BLaER1 (cell line): ENCODE results near the gene SFMBT2.
A peak's percentile ranks its signal among the peaks of the same experiment; 100 is the strongest.
"Not testable (repeated sequence)": the region's sequence is repeated elsewhere in the genome, so short reads cannot be mapped to it uniquely, and the experiment has no call there.

Experiments used
- H3K27ac ChIP-seq: shearing (Covaris generic); formaldehyde crosslinking; 2 replicates; pipeline ENCODE4 v1.8.1; 2022
- H3K27me3 ChIP-seq: shearing (Covaris generic); formaldehyde crosslinking; 2 replicates; pipeline ENCODE4 v1.8.1; 2022
- H3K36me3 ChIP-seq: shearing (Covaris generic); formaldehyde crosslinking; 2 replicates; pipeline ENCODE4 v1.8.1; 2022
- H3K4me1 ChIP-seq: shearing (Covaris generic); formaldehyde crosslinking; 2 replicates; pipeline ENCODE4 v1.8.1; 2022
- H3K4me2 ChIP-seq: shearing (Covaris generic); formaldehyde crosslinking; 2 replicates; pipeline ENCODE4 v1.8.1; 2022
- H3K4me3 ChIP-seq: shearing (Covaris generic); formaldehyde crosslinking; 2 replicates; pipeline ENCODE4 v1.8.1; 2022
- H3K9ac ChIP-seq: shearing (Covaris generic); formaldehyde crosslinking; 2 replicates; pipeline ENCODE4 v1.8.1; 2022
- H3K9me3 ChIP-seq: shearing (Covaris generic); formaldehyde crosslinking; 2 replicates; pipeline ENCODE4 v1.8.1; 2022
- H4K20me1 ChIP-seq: shearing (Covaris generic); formaldehyde crosslinking; 2 replicates; pipeline ENCODE4 v1.8.1; 2022
- Cebpa-rat ChIP-seq: shearing (Covaris generic); IDR thresholded peaks from 2 replicates; pipeline ENCODE4 v1.8.1; 2022

Gene SFMBT2

DNA sequence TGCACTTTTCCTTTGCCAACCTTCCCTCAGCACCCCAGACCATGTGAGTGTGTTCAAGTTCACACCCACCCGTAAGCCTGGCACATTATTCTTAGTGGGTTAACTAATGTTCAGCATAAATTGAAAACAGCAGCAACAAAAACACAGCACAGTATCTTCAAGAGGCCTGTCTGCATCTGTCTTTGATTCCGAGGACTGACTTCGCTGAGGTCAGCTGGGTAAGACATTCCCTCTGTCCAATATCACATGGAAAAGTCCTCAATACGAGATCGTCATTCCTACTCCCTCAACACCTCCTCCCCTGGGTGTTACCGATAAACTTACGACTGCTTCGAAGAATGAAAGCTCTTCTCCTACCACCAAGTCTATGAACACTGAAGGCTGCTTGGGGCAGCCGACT, 218.8 kb downstream of the SFMBT2 start:
- H3K9ac ChIP-seq = no peak overlapping the region
- H4K20me1 ChIP-seq = no peaks in the 10 kb centered on the region; the same call in 1 of the 2 replicates
- H3K4me2 ChIP-seq = no peak overlapping the region
- H3K4me1 ChIP-seq = peaks cover 15% of the 10 kb centered on the region
- H3K36me3 ChIP-seq = peaks cover 98% of the 10 kb centered on the region
- H3K4me3 ChIP-seq = no peak overlapping the region
- no peaks in the 10 kb centered on the region for H3K27me3 ChIP-seq
- TF ChIP-seq Cebpa-rat = no peak
- H3K9me3 ChIP-seq = peaks cover 8% of the 10 kb centered on the region; the same call in 1 of the 2 replicates
- H3K27ac ChIP-seq = no peak overlapping the region

DNA sequence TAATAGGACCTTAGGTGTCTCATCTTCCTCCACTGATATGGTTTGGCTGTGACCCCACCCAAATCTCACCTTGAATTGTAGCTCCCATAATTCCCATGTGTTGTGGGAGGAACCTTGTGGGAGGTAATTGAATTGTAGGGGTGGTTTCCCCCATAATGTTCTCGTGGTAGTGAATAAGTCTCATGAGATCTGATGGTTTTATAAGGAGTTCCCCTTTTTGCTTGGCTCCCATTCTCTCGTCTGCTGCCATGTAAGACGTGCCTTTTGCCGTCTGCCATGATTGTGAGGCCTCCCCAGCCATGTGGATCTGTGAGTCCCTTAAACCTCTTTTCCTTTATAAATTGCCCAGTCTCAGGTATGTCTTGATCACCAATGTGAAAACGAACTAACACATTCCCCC, 220.1 kb downstream of the SFMBT2 start:
- Histone ChIP-seq H3K36me3 (peaks cover 93% of the 10 kb centered on the region), H3K4me1 (peaks cover 17% of the 10 kb centered on the region)
- not testable (repeated sequence) for H3K27ac ChIP-seq, H3K9ac ChIP-seq, H3K4me2 ChIP-seq, H4K20me1 ChIP-seq, H3K27me3 ChIP-seq, H3K9me3 ChIP-seq, H3K4me3 ChIP-seq

DNA sequence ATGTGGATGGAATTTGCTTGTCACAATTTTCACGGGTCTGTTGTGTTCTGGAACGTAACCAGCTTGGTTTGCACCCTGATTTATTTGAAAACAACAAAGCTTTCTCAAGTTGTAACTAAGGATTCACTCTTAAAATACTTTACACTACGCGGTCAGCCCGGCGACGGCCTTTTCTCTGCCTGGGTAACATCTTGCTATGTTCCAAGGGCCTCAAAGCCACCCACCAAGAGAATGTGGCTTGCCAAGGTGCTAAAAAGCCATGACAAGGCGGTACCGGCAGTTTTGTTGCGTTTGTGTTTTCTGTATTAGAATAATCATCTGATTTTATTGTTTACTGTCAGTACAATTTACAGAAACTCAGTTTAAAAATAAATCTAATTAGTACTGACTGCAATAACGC, 220.9 kb downstream of the SFMBT2 start:
- Histone ChIP-seq H3K9ac (no peak overlapping the region), H3K4me1 (peaks cover 26% of the 10 kb centered on the region), H3K27ac (no peak overlapping the region), H3K36me3 (peaks cover 91% of the 10 kb centered on the region), H3K4me2 (no peak overlapping the region), H3K9me3 (no peaks in the 10 kb centered on the region; the same call in 1 of the 2 replicates), H3K4me3 (no peak overlapping the region), H3K27me3 (no peaks in the 10 kb centered on the region), H4K20me1 (no peaks in the 10 kb centered on the region; the same call in 1 of the 2 replicates)
- no peak for TF ChIP-seq Cebpa-rat

DNA sequence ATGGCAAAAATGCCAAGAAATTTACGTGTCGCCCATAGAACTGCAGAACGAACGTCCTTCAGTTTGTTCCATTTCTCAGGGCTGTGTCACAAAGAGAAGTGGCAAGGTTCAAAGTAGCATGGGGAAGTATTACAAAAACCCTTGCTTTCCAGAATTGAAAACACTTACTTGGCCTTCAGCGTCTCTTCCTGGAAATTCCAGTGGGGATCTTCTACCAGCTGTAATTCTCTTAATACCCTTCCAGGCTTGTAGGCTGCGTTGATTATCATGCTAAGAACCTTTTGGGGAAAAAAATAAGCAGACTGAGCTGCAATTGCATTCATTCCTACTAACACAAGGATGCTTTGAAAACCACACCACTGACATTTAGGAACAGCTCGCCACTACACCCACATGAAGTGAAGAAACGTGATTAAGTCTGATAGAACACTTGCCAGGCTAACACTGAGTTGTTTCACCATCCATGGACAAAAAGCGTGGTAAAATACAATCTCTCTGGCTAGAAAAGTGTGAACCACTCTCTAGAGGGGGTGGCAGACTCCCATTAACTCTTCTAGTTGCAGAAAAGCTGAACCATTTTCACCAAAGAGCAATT, 222.3 kb downstream of the SFMBT2 start:
- Histone ChIP-seq H3K36me3 (peaks cover 91% of the 10 kb centered on the region), H3K9ac (no peak overlapping the region), H3K4me1 (peaks cover 27% of the 10 kb centered on the region), H3K4me2 (no peak overlapping the region), H4K20me1 (no peaks in the 10 kb centered on the region; the same call in 1 of the 2 replicates), H3K4me3 (no peak overlapping the region), H3K27me3 (no peaks in the 10 kb centered on the region), H3K27ac (no peak overlapping the region), H3K9me3 (peaks cover 4% of the 10 kb centered on the region)
- no peak for TF ChIP-seq Cebpa-rat

DNA sequence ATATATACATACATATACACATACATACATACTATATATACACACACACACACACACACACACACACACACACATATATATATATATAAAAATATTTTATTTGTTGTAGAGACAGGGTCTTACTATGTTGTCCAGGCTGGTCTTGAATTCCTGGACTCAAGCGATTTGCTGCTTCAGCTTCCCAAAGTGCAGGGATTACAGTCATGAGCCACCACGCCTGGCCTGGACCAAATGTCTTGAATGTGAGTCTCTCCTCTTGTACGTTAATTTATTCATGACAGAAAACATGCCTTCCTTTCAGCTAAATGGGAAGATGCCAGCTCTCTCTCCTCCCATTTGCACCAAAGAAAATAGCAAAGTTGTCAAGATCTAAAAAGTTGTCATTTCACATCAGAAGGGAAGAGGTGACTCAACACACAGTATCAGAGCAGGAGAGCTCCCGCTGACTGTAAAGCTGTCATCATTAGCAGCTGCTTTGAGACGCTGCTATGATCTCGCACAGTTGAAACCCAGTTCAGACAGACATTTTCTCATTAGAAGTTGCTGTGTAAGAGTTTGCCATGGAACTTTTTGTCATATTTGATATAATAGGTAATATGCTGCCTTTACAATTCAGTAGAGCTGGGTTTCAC, 224.3 kb downstream of the SFMBT2 start:
- Histone ChIP-seq H3K9me3 (peaks cover 4% of the 10 kb centered on the region), H4K20me1 (no peaks in the 10 kb centered on the region; the same call in 1 of the 2 replicates), H3K27ac (no peak overlapping the region), H3K36me3 (peaks cover 90% of the 10 kb centered on the region), H3K4me3 (no peak overlapping the region), H3K4me1 (peaks cover 19% of the 10 kb centered on the region), H3K9ac (no peak overlapping the region), H3K4me2 (no peak overlapping the region), H3K27me3 (no peaks in the 10 kb centered on the region)
- TF ChIP-seq Cebpa-rat = no peak

DNA sequence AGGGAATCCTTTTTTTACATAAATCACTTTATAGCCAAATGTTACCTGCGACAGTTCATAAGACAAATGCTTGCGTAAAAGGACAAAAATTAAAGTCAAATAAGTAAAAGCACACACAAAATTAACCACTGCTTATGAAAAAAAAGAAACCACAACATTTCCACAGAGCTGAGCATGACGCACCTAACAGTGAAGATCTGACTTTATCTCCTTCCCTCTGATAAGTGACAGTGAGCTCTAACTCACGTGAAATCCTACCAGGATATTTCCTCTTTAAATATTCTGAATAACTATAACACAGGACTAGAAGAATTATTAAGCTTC, 225.5 kb downstream of the SFMBT2 start:
- H3K36me3 ChIP-seq = peaks cover 90% of the 10 kb centered on the region
- H3K9ac ChIP-seq = no peak overlapping the region
- peaks cover 4% of the 10 kb centered on the region for H3K9me3 ChIP-seq
- H3K27me3 ChIP-seq = no peaks in the 10 kb centered on the region
- TF ChIP-seq Cebpa-rat = no peak
- no peak overlapping the region for H3K4me3 ChIP-seq
- peak overlapping the region; percentile 35 for H3K4me2 ChIP-seq
- H3K4me1 ChIP-seq = peaks cover 19% of the 10 kb centered on the region
- no peak overlapping the region for H3K27ac ChIP-seq
- no peaks in the 10 kb centered on the region for H4K20me1 ChIP-seq

DNA sequence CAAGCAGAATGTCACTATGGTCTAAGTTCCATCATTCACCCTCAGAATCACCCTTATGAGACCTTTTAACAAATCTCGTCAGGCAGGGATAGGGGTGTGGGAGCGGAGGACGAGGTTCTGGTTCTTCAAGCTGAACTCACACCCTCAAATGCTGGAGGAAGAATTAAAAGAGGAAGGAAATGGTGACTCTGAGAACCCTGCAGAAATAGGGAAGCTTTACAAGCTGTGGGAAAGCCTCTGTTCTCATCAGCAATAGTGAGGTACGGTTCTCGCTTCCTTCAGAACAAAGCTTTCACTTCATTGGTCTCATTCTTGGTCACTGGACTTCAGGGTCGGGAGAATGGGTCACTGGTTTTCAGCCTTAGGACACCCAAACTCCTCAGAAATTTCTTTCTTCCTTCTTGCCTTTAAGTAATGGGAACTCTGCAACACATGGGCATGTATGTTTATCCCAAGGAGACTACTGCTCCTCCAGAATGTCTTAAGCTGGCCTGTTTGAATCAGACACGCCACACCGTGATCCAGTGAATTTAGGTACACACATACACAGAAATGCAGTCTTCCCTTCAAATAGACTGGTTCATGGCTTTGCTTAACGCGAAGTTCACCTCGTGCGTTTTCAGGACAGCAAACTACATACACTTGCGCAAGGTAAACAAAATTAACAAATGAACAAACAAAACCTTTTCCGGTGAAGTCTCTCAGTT, 226.0 kb downstream of the SFMBT2 start:
- Histone ChIP-seq H4K20me1 (no peaks in the 10 kb centered on the region), H3K27me3 (no peaks in the 10 kb centered on the region), H3K4me3 (no peak overlapping the region), H3K4me2 (peak overlapping the region; percentile 35), H3K36me3 (peaks cover 90% of the 10 kb centered on the region), H3K4me1 (peaks cover 19% of the 10 kb centered on the region), H3K9ac (no peak overlapping the region), H3K9me3 (peaks cover 4% of the 10 kb centered on the region), H3K27ac (no peak overlapping the region)
- TF ChIP-seq Cebpa-rat = no peak

DNA sequence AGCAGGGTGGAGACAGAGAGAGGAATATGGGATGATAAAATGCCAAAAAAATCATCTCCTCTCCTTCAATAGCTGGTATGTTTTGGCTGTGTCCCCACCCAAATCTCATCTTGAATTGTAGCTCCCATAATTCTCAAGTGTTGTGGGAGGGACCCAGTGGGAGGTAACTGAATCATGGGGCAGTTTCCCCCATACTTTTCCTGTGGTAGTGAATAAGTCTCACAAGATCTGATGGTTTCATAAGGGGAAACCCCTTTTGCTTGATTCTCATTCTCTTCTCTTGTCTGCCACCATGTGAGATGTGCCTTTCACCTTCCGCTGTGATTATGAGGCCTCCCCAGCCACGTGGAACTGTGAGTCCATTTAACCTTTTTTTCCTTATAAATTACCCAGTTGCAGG, 226.7 kb downstream of the SFMBT2 start:
- not testable (repeated sequence) for H4K20me1 ChIP-seq, H3K27me3 ChIP-seq, H3K4me2 ChIP-seq, H3K9ac ChIP-seq, H3K4me3 ChIP-seq, H3K27ac ChIP-seq, H3K9me3 ChIP-seq
- Histone ChIP-seq H3K36me3 (peaks cover 90% of the 10 kb centered on the region), H3K4me1 (peaks cover 19% of the 10 kb centered on the region)

DNA sequence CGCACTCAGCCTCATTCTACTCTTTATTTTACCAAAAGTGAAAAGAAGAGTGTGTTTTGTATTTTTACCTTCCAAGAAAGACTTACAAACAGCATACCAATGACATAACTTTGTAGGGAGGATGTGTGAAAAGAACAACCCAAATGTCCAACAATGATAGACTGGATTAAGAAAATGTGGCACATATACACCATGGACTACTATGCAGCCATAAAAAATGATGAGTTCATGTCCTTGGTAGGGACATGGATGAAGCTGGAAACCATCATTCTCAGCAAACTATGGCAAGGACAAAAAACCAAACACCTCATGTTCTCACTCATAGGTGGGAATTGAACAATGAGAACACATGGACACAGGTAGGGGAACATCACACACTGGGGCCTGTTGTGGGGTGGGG, 228.5 kb downstream of the SFMBT2 start:
- not testable (repeated sequence) for H3K27me3 ChIP-seq, H3K4me2 ChIP-seq, H3K27ac ChIP-seq, H3K4me3 ChIP-seq, H3K9me3 ChIP-seq, H4K20me1 ChIP-seq, H3K9ac ChIP-seq
- H3K4me1 ChIP-seq = peaks cover 19% of the 10 kb centered on the region
- peaks cover 90% of the 10 kb centered on the region for H3K36me3 ChIP-seq

DNA sequence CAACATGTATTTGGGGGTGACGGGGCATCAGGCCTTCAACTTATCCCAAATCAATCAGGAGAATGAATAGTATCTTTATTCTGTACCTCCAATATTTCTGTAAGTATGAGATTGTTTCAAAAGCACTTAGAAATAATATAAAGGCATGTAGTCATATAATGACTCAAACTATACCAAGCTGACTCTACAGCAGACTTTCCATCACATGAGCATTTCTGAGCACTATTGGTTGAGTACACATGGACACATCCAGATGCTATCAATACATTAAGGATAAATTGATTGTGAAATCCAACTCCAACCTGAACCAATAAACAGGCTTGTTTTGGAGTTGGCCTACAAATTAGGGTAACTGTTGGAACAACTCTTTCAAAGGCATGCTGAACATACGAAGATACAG, 229.4 kb downstream of the SFMBT2 start:
- H3K4me3 ChIP-seq = no peak overlapping the region
- H3K9me3 ChIP-seq = peaks cover 4% of the 10 kb centered on the region
- H3K27me3 ChIP-seq = no peaks in the 10 kb centered on the region
- no peak overlapping the region for H3K4me2 ChIP-seq
- no peaks in the 10 kb centered on the region for H4K20me1 ChIP-seq
- no peak for TF ChIP-seq Cebpa-rat
- peaks cover 19% of the 10 kb centered on the region for H3K4me1 ChIP-seq
- peaks cover 90% of the 10 kb centered on the region for H3K36me3 ChIP-seq
- H3K9ac ChIP-seq = no peak overlapping the region
- H3K27ac ChIP-seq = no peak overlapping the region
